H1 (cell line): Measurements from ENCODE around the gene RAB3IL1.

ENCODE experiments used
- BACH1 ChIP-seq: IDR thresholded peaks from 2 replicates; pipeline ENCODE4 v1.6.1; 2012; ENCODE audit warnings: low read length, improper control_type of control experiment
- NRF1 ChIP-seq: IDR thresholded peaks from 2 replicates; pipeline ENCODE4 v1.6.1; 2011; ENCODE audit warnings: mild to moderate bottlenecking, low read depth, low read length, improper control_type of control experiment
- POLR2A ChIP-seq, 2 experiments: IDR thresholded peaks; 1 replicate in 1 of 2; 2 replicates in 1 of 2; pipeline ENCODE4 v1.6.1; 2011; ENCODE audit warnings: low read depth in 2 of 2, low read length in 2 of 2, mild to moderate bottlenecking in 2 of 2; ENCODE audit errors: control extremely low read depth in 1 of 2
- RAD21 ChIP-seq, 2 experiments: IDR thresholded peaks in 1 of 2; conservative IDR thresholded peaks in 1 of 2; 2 replicates each; pipeline ENCODE4 v1.6.1; 2011; ENCODE audit warnings: low read depth in 2 of 2, low read length in 2 of 2, improper control_type of control experiment in 1 of 2, inconsistent platforms in 1 of 2, mild to moderate bottlenecking in 1 of 2, moderate library complexity in 1 of 2

GRCh38 chr11:61912991-61913698 lies 4.2 kb downstream of the RAB3IL1 start:
- no peak for TF ChIP-seq POLR2A (IDR thresholded peaks at IDR 0.05; ENCODE audit: control extremely low read depth in 1 of 2, low read depth in 2 of 2, low read length in 2 of 2)
- TF ChIP-seq BACH1, result no peak
- TF ChIP-seq RAD21 (IDR thresholded peaks at IDR 0.05 in 1 of 2, conservative IDR thresholded peaks at IDR 0.05 in 1 of 2; ENCODE audit: low read depth in 2 of 2, low read length in 2 of 2), result no peak
- TF ChIP-seq NRF1, result no peak
